Osteocyte (in vitro differentiated cells): Measurements from ENCODE around the gene KCNMB4. TPM values are rescaled to one million over a fixed set of nuclear protein-coding genes. Genes with fewer than 3 reads are reported as not detected.

ENCODE experiments used
- DNase-seq: peaks from one replicate; pipeline ENCODE4 v3.0.0; 2021; ENCODE audit warnings: mixed read lengths; ENCODE audit not compliant: unreplicated experiment; ENCODE audit errors: extremely low spot score
- H3K27ac Mint-ChIP-seq: one replicate; pipeline ENCODE4 v1.8.0; 2021; ENCODE audit warnings: mild to moderate bottlenecking, mixed read lengths; ENCODE audit not compliant: unreplicated experiment
- H3K27me3 Mint-ChIP-seq: one replicate; pipeline ENCODE4 v1.8.0; 2021; ENCODE audit warnings: mixed read lengths; ENCODE audit not compliant: unreplicated experiment
- H3K36me3 Mint-ChIP-seq: one replicate; pipeline ENCODE4 v1.8.0; 2021; ENCODE audit warnings: mixed read lengths; ENCODE audit not compliant: unreplicated experiment
- H3K4me1 Mint-ChIP-seq: one replicate; pipeline ENCODE4 v1.8.0; 2021; ENCODE audit warnings: mixed read lengths; ENCODE audit not compliant: unreplicated experiment
- H3K4me3 Mint-ChIP-seq: one replicate; pipeline ENCODE4 v1.8.0; 2021; ENCODE audit warnings: mild to moderate bottlenecking, moderate library complexity, mixed read lengths; ENCODE audit not compliant: unreplicated experiment
- H3K9me3 Mint-ChIP-seq: one replicate; pipeline ENCODE4 v1.8.0; 2021; ENCODE audit warnings: mixed read lengths; ENCODE audit not compliant: unreplicated experiment
- CTCF ChIP-seq: fragments of 200-600 bp; sonication (generic); IDR thresholded peaks from 2 replicates; pipeline ENCODE4 v1.5.0; 2021; ENCODE audit warnings: antibody characterized with exemption, mild to moderate bottlenecking, moderate library complexity
- total RNA-seq: library from RNA; stranded (reverse); gene quantifications from 2 replicates; pipeline ENCODE4 v1.2.1, GENCODE V29; 2021

KCNMB4 gene
- total RNA-seq, 1 donor from 2014 or later = 1.1 TPM

- H3K9me3 Mint-ChIP-seq = no peaks in the 10 kb centered on the region
Measured at GRCh38 chr12:70399311-70399710, 33.2 kb downstream of the KCNMB4 start.

GRCh38 chr12:70400124-70400523, 34.0 kb downstream of the KCNMB4 start:
- H3K27ac Mint-ChIP-seq = no peak overlapping the region
- DNase-seq = no peak
- H3K9me3 Mint-ChIP-seq = no peaks in the 10 kb centered on the region
- no peak for TF ChIP-seq CTCF
- H3K4me3 Mint-ChIP-seq = no peak overlapping the region
- no peaks in the 10 kb centered on the region for H3K4me1 Mint-ChIP-seq
- H3K36me3 Mint-ChIP-seq = no peaks in the 10 kb centered on the region
- no peaks in the 10 kb centered on the region for H3K27me3 Mint-ChIP-seq

More at GRCh38 chr12:70399311-70399710, 33.2 kb downstream of the KCNMB4 start:
- TF ChIP-seq CTCF = no peak
- Mint-ChIP-seq H3K27ac (no peak overlapping the region), H3K4me1 (no peaks in the 10 kb centered on the region), H3K27me3 (no peaks in the 10 kb centered on the region), H3K36me3 (no peaks in the 10 kb centered on the region), H3K4me3 (no peak overlapping the region)
- DNase-seq = no peak

DNA sequence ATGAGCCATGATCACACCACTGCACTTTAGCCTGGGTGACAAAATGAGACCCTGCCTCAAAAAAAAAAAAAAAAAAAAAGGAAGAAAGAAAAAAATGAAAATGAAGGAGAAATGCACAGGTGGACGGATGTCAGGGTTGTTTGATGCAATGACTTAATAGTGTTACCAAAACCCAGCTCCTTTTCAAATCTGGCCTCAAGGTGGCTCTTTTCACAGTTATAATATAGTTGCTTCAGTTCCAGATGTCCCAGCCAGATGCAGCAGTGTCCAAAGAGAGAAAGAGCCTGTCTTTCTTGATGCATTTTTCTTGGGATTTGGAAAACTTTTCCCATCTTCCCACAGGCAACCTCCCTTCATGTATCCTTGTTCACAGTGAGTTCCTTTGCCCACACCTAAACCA, 36.5 kb downstream of the KCNMB4 start:
- no peak for DNase-seq
- Mint-ChIP-seq H3K36me3 (no peaks in the 10 kb centered on the region), H3K4me1 (no peaks in the 10 kb centered on the region), H3K9me3 (no peaks in the 10 kb centered on the region), H3K27ac (no peak overlapping the region), H3K4me3 (no peak overlapping the region), H3K27me3 (no peaks in the 10 kb centered on the region)
- no peak for TF ChIP-seq CTCF

GRCh38 chr12:70403826-70404225, 37.7 kb downstream of the KCNMB4 start:
- H3K9me3 Mint-ChIP-seq = no peaks in the 10 kb centered on the region
- H3K27ac Mint-ChIP-seq = no peak overlapping the region
- no peak overlapping the region for H3K4me3 Mint-ChIP-seq
- H3K4me1 Mint-ChIP-seq = no peaks in the 10 kb centered on the region
- TF ChIP-seq CTCF = no peak
- no peak for DNase-seq
- H3K27me3 Mint-ChIP-seq = no peaks in the 10 kb centered on the region
- H3K36me3 Mint-ChIP-seq = no peaks in the 10 kb centered on the region

DNA sequence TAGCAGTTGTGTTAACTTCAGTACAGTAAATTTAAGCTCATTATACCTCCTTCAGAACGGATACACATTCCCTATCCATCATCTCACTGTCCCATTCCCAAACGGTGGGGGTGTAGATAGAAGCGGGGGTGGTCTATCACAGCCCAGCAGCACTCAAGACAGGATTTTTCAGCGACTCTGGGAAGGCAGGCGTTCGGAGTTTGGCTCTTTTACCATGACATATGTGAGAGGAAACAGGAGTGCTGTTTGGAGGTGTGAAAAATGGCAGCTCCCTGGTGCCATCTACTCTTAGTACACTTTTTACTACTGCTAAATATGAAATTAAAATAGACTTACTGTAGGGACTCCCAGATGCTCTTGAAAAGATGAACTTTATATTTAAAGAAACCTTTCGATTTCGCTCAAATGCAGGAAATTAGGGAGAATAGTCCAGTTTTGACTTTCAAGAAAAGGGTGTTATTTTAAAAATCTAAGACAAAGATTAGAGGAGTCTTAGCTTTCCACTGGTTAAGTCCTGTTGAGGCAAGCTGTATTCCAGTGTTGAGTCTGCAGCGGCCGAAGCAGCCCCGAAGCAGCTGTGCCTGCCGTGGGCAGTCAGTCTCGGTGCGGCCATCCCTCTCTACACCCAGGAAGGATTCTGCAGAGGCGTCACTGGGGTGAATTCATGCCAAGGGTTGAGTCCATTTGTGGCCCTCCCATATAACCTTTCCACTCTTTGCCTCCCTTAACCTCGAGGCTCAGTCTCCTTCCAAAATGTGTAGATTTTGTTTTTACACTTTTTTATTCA, 42.1 kb downstream of the KCNMB4 start:
- Mint-ChIP-seq H3K4me1 (no peaks in the 10 kb centered on the region), H3K27me3 (no peaks in the 10 kb centered on the region), H3K4me3 (no peak overlapping the region), H3K27ac (no peak overlapping the region), H3K36me3 (no peaks in the 10 kb centered on the region), H3K9me3 (no peaks in the 10 kb centered on the region)
- no peak for DNase-seq
- TF ChIP-seq CTCF = no peak
